Mesangial cell (primary cell): ENCODE measurements around the gene OSBPL1A. TPM values are rescaled to one million over a fixed set of nuclear protein-coding genes. Genes with fewer than 3 reads are reported as not detected.

Experiments
- total RNA-seq: library from RNA; depleted of rRNA; stranded (reverse); fragments of >200 nt; gene quantifications from 2 replicates; pipeline ENCODE4 v1.2.3, GENCODE V29; 2015

Gene OSBPL1A
- 13.9 and 19.6 TPM in 2 replicates for total RNA-seq

GRCh38 chr18:24397694-24398368, at the start of gene OSBPL1A:
TSS of gene OSBPL1A (minus strand) at chr18:24397824. CDS start at chr18:24377533, 20,291 bp downstream.

GRCh38 chr18:24426398-24427294, 29.0 kb upstream of the OSBPL1A start, which contains the start of gene IMPACT:
TSS of gene IMPACT (plus strand) at chr18:24426670. CDS start at chr18:24426757, 87 bp downstream.

GRCh38 chr18:24138789-24139616, 258.6 kb downstream of the OSBPL1A start, which contains the start of gene CABYR:
TSS of gene CABYR (plus strand) at chr18:24139062. CDS start at chr18:24143115, 4,053 bp downstream.

Other genes starting within 250 kb of the OSBPL1A start
- 12.5 and 19.5 TPM in 2 replicates for gene IMPACT, start 28.8 kb upstream of the OSBPL1A start, total RNA-seq
- not detected in 2 replicates for gene HRH4, start 62.8 kb upstream of the OSBPL1A start, total RNA-seq